Activated T-cell treated with anti-CD3 and anti-CD28 coated beads, Interleukin-2, amount 50 U/mL, for 72 hours (primary cell): Measurements from ENCODE around the gene PXMP2. TPM values are rescaled to one million over a fixed set of nuclear protein-coding genes. Genes with fewer than 3 reads are reported as not detected.

Experiments used
- ATAC-seq, 2 donors: fragments of 150-1000 bp; cut with Tn5 transposase; replicated peaks in 1 of 2; 2 replicates each; pipeline ENCODE4 v1.10.0; 2021; ENCODE audit warnings: moderate library complexity in 2 of 2, mild to moderate bottlenecking in 1 of 2
- DNase-seq, 2 donors: peaks; one replicate each; pipeline ENCODE4 v3.0.0; 2021 to 2022; ENCODE audit warnings: mixed read lengths in 1 of 2
- H3K27ac Mint-ChIP-seq: one replicate; pipeline ENCODE4 v1.8.0; 2022; ENCODE audit warnings: mild to moderate bottlenecking, moderate library complexity, mixed read lengths
- H3K27me3 Mint-ChIP-seq: one replicate; pipeline ENCODE4 v1.8.0; 2022; ENCODE audit warnings: low read depth, mixed read lengths
- H3K36me3 Mint-ChIP-seq, 2 donors: one replicate each; pipeline ENCODE4 v1.8.0; 2022; ENCODE audit warnings: mixed read lengths in 2 of 2, mild to moderate bottlenecking in 1 of 2; ENCODE audit not compliant: insufficient read depth in 2 of 2
- H3K4me1 Mint-ChIP-seq: one replicate; pipeline ENCODE4 v1.8.0; 2022; ENCODE audit warnings: low read depth, mixed read lengths
- H3K4me3 Mint-ChIP-seq, 2 donors: one replicate each; pipeline ENCODE4 v1.8.0; 2022; ENCODE audit warnings: mild to moderate bottlenecking in 2 of 2, mixed read lengths in 2 of 2, moderate library complexity in 2 of 2
- H3K9me3 Mint-ChIP-seq, 2 donors: one replicate each; pipeline ENCODE4 v1.8.0; 2022; ENCODE audit warnings: mixed read lengths in 2 of 2
- total RNA-seq, 2 donors: library from RNA; stranded (reverse); gene quantifications; one replicate each; pipeline ENCODE4 v1.2.3, GENCODE V29; 2022

The PXMP2 gene
- total RNA-seq, 2 donors from 2014 or later: 16.2 to 19.7 TPM

- H3K27me3 Mint-ChIP-seq: no peaks in the 10 kb centered on the region
- no peak for DNase-seq
- H3K4me3 Mint-ChIP-seq: no peak overlapping the region
- no peak for ATAC-seq
- peaks cover 5% of the 10 kb centered on the region for H3K4me1 Mint-ChIP-seq
- H3K9me3 Mint-ChIP-seq: no peaks in the 10 kb centered on the region
- peaks cover 15 to 39% of the 10 kb centered on the region in 2 donors for H3K36me3 Mint-ChIP-seq
- no peak overlapping the region for H3K27ac Mint-ChIP-seq
Observed at GRCh38 chr12:132724506-132725241, 37.3 kb downstream of the PXMP2 start.

- Mint-ChIP-seq H3K27me3 (no peaks in the 10 kb centered on the region), H3K9me3 (no peaks in the 10 kb centered on the region), H3K27ac (no peak overlapping the region), H3K36me3 (peaks cover 24 to 44% of the 10 kb centered on the region in 2 donors), H3K4me3 (no peak overlapping the region), H3K4me1 (peaks cover 5% of the 10 kb centered on the region)
- no peak for DNase-seq
- no peak for ATAC-seq
Observed at GRCh38 chr12:132726386-132726785, 39.0 kb downstream of the PXMP2 start.

GRCh38 chr12:132727091-132727794 is 39.9 kb downstream of the PXMP2 start:
- H3K4me1 Mint-ChIP-seq: peaks cover 10% of the 10 kb centered on the region
- no peaks in the 10 kb centered on the region for H3K27me3 Mint-ChIP-seq
- H3K9me3 Mint-ChIP-seq: no peaks in the 10 kb centered on the region
- no peak overlapping the region for H3K27ac Mint-ChIP-seq
- H3K4me3 Mint-ChIP-seq: no peak overlapping the region
- ATAC-seq (peak in 1 of 2 donors; percentile 24), DNase-seq (no peak)
- H3K36me3 Mint-ChIP-seq: peaks cover 29 to 49% of the 10 kb centered on the region in 2 donors

DNA sequence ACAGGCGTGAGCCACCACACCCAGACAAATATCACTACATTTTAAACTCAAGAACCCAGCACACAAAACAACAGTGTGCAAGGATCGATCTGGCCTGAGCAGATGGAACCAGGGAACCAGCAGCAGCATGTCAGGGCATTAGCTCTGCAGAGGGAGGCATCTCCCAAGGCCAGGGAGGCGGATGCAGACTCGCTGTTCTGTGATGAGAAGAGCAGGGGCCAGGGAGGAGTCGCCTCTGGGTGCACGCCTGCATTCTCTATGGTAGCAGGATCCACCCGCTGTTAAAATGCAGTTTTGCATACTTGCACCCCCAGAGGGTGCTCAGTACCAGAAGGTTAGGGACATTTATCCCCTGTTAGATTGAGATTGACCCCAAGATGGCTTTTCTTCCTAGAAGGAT is 41.1 kb downstream of the PXMP2 start:
- no peak for DNase-seq
- peaks cover 10% of the 10 kb centered on the region for H3K4me1 Mint-ChIP-seq
- H3K4me3 Mint-ChIP-seq: no peak overlapping the region
- peaks cover 39 to 56% of the 10 kb centered on the region in 2 donors for H3K36me3 Mint-ChIP-seq
- no peaks in the 10 kb centered on the region for H3K27me3 Mint-ChIP-seq
- no peak for ATAC-seq
- no peaks in the 10 kb centered on the region for H3K9me3 Mint-ChIP-seq
- peak overlapping the region; percentile 40 for H3K27ac Mint-ChIP-seq

GRCh38 chr12:132729541-132730320 is 42.3 kb downstream of the PXMP2 start:
- no peaks in the 10 kb centered on the region for H3K27me3 Mint-ChIP-seq
- peak overlapping the region; percentile 71 for H3K27ac Mint-ChIP-seq
- no peaks in the 10 kb centered on the region for H3K9me3 Mint-ChIP-seq
- peaks cover 39 to 57% of the 10 kb centered on the region in 2 donors for H3K36me3 Mint-ChIP-seq
- no peak for ATAC-seq
- peaks cover 10% of the 10 kb centered on the region for H3K4me1 Mint-ChIP-seq
- no peak for DNase-seq
- H3K4me3 Mint-ChIP-seq: no peak overlapping the region

- no peak for DNase-seq
- Mint-ChIP-seq H3K36me3 (peaks cover 39 to 62% of the 10 kb centered on the region in 2 donors), H3K4me1 (peaks cover 10% of the 10 kb centered on the region), H3K9me3 (no peaks in the 10 kb centered on the region), H3K27ac (no peak overlapping the region), H3K27me3 (no peaks in the 10 kb centered on the region), H3K4me3 (no peak overlapping the region)
- no peak for ATAC-seq
Observed at GRCh38 chr12:132730353-132730752, 43.0 kb downstream of the PXMP2 start.

DNA sequence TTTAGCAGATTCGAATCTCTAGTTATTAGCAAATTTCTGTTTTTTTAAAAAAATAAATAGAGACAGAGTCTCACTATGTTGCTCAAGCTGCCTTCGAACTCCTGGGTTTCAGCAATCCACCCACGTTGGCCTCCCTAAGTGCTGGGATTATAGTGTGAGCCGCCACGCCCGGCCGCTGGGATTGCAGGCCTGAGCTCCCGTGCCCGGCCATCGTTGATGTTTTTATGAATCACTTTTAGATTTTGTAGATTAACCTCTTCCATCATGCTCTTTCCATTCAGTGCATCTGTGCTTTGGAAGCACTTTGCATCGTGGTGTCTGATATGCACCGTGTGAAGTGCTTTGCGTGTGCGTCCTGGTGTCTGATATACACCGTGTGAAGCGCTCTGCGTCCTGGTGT is 44.2 kb downstream of the PXMP2 start:
- Mint-ChIP-seq H3K27me3 (no peaks in the 10 kb centered on the region), H3K4me1 (peaks cover 10% of the 10 kb centered on the region), H3K36me3 (peaks cover 38 to 65% of the 10 kb centered on the region in 2 donors), H3K4me3 (no peak overlapping the region), H3K9me3 (no peaks in the 10 kb centered on the region), H3K27ac (no peak overlapping the region)
- DNase-seq (no peak), ATAC-seq (no peak)

DNA sequence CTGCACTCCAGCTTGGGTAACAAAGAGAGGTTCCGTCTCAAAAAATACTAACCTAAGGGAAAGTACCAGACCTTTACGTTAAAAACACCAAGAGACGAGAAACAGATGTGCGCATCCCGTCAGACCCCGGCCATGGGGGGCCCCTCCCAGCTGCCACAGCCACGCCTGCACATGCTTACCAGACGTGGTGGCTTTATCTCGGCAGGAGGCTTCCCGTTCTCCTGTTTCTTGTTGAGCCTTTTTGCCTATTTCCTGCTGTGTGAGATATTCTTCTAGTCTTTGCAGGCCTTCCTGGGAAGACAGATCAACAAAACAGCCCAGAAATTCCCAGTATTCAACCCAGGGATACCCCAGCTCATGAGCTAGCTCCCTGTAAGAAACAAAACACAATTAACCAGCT is 46.8 kb downstream of the PXMP2 start:
- Mint-ChIP-seq H3K4me1 (peaks cover 5% of the 10 kb centered on the region), H3K4me3 (no peak overlapping the region), H3K27me3 (no peaks in the 10 kb centered on the region), H3K9me3 (no peaks in the 10 kb centered on the region), H3K36me3 (peaks cover 35 to 61% of the 10 kb centered on the region in 2 donors), H3K27ac (no peak overlapping the region)
- DNase-seq (no peak), ATAC-seq (no peak)

DNA sequence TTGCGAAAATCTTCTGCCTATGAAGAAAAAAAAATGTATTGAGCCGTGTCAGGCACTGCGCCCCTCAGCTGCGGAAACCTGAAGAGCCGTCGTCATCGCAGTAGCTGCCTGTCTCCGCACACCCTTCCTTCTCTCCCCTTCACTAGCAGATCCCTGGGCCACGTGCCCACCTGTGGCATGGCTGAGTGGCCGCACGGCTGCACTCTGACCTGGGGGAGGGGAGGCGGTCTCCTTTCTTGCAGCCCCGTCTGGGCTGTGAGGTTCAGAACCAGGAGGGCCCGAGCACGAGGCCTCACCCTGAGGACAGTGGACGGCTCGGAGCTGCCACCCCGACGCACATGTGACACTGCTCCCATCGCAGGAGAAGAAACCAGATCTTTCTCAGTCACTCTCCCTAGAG is 48.1 kb downstream of the PXMP2 start:
- H3K27ac Mint-ChIP-seq: no peak overlapping the region
- peaks cover 32 to 65% of the 10 kb centered on the region in 2 donors for H3K36me3 Mint-ChIP-seq
- H3K4me3 Mint-ChIP-seq: no peak overlapping the region
- DNase-seq (no peak), ATAC-seq (no peak)
- H3K27me3 Mint-ChIP-seq: no peaks in the 10 kb centered on the region
- peaks cover 5% of the 10 kb centered on the region for H3K4me1 Mint-ChIP-seq
- no peaks in the 10 kb centered on the region for H3K9me3 Mint-ChIP-seq

DNA sequence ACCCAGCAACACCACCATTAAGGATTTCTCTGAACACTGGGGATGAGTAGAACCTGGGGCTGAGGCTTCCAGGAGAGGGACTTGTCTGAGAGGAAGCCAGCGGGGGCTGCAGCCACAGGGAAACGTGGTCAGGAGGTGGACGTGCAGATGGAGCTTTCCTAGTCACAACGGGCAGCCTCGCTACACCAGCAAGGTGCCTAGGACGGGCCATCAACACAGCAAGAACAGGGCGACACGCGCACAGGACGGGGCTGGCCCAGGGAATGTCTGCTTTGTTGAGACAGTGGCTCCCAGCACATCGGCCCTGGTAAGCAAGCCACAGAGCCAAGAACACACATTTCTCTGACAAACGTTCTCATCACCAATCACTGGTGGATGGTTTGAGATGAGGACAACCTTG is 49.0 kb downstream of the PXMP2 start:
- Mint-ChIP-seq H3K27ac (no peak overlapping the region), H3K27me3 (no peaks in the 10 kb centered on the region), H3K4me3 (no peak overlapping the region), H3K9me3 (no peaks in the 10 kb centered on the region), H3K36me3 (peaks cover 34 to 68% of the 10 kb centered on the region in 2 donors), H3K4me1 (peaks cover 5% of the 10 kb centered on the region)
- no peak for DNase-seq
- ATAC-seq: no peak

- ATAC-seq (no peak), DNase-seq (no peak)
- H3K27me3 Mint-ChIP-seq: no peaks in the 10 kb centered on the region
- peaks cover 32 to 69% of the 10 kb centered on the region in 2 donors for H3K36me3 Mint-ChIP-seq
- H3K27ac Mint-ChIP-seq: no peak overlapping the region
- peaks cover under 1% of the 10 kb centered on the region for H3K4me1 Mint-ChIP-seq
- H3K9me3 Mint-ChIP-seq: no peaks in the 10 kb centered on the region
- no peak overlapping the region for H3K4me3 Mint-ChIP-seq
Observed at GRCh38 chr12:132736913-132737312, 49.5 kb downstream of the PXMP2 start.

DNA sequence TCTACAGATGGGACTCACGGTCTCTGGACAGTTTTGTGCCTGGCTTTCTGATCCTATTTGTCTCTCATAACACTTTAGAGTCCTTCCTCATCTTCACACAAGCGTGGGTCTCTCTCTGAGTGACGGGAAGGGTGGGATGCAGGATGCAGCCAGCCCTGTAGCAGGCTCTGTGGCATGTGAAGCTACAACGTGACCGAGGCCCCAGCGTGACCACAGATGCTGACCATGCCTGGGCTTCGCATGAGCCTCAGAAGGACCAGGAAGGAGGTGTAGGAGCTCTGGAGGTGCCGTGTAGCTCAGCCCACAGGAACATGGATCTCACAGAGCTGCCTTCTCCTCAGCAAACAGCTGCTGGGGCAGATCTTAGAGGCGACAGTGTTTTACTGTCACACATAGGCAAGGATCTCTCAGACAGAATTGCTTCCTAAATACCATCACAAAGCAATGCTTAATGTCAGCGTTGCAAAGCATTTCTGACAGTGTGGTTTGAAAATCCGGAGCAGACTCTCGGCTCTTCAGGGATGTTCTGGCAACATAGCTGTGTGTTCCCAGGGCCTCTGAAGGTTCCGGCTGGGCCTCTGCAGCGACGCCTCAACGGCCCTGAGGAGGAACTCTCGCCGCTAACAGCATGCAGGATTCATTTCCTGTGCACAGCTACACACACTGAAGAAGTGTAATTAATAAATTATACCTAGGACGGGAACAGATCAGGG is 52.4 kb downstream of the PXMP2 start:
- H3K27me3 Mint-ChIP-seq: no peaks in the 10 kb centered on the region
- peaks cover 25 to 75% of the 10 kb centered on the region in 2 donors for H3K36me3 Mint-ChIP-seq
- DNase-seq (no peak), ATAC-seq (no peak)
- H3K9me3 Mint-ChIP-seq: peaks cover 0 to 3% of the 10 kb centered on the region in 2 donors
- no peak overlapping the region for H3K4me3 Mint-ChIP-seq
- peak overlapping the region; percentile 56 for H3K27ac Mint-ChIP-seq
- H3K4me1 Mint-ChIP-seq: no peaks in the 10 kb centered on the region

DNA sequence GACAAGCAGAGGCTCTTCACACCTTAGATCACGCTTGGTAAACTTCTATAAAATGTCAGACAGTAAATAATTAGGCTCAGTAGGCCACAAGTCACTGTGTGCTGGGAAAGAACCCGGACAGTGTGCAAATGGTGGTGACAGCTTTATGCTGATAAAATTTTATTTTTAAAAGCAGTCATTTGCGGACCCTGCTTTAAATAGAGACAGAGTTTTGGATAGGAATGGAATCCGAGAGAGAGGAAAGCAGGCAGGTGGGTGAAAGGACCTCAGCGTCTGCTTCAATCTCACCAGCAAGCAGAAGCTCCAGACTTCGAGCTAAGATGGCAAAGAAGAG is 52.9 kb downstream of the PXMP2 start:
- H3K27ac Mint-ChIP-seq: no peak overlapping the region
- ATAC-seq: no peak
- no peaks in the 10 kb centered on the region for H3K27me3 Mint-ChIP-seq
- H3K9me3 Mint-ChIP-seq: peaks cover 0 to 3% of the 10 kb centered on the region in 2 donors
- DNase-seq: no peak
- no peaks in the 10 kb centered on the region for H3K4me1 Mint-ChIP-seq
- no peak overlapping the region for H3K4me3 Mint-ChIP-seq
- peaks cover 28 to 76% of the 10 kb centered on the region in 2 donors for H3K36me3 Mint-ChIP-seq
